AG09319 (cell line): Measurements from ENCODE around the gene RHOT1.

Source experiments
- DNase-seq: peaks from one replicate; pipeline ENCODE4 v3.0.0-alpha.2; 2010; ENCODE audit warnings: low read depth; ENCODE audit errors: extremely low read depth
- TF ChIP-seq, protein P1 (sequence below): IDR thresholded peaks from 2 replicates; pipeline ENCODE4 v1.5.1; 2011; ENCODE audit warnings: low read depth, mild to moderate bottlenecking, inconsistent platforms, low read length, moderate library complexity

Gene RHOT1

DNA sequence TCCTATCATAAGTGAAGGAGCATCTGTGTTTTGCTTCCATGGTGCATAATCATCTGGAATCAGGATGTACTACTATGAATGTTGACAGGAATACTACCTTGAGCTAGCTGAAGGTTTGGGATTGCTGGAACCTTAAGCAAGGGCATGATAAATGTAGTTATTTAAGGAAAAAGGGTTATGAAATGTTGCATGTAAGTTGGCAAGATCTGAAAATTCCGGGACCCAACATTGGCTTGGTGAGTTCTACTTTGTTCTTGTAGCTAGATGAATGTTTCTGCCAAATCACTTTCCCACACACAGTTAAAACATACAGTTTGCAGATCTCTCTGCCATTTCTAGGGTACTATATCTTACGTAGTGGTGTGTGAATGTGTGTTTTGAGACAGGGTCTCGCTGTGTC, 13.6 kb downstream of the RHOT1 start:
- DNase-seq, result no peak
- TF ChIP-seq, protein P1, sequence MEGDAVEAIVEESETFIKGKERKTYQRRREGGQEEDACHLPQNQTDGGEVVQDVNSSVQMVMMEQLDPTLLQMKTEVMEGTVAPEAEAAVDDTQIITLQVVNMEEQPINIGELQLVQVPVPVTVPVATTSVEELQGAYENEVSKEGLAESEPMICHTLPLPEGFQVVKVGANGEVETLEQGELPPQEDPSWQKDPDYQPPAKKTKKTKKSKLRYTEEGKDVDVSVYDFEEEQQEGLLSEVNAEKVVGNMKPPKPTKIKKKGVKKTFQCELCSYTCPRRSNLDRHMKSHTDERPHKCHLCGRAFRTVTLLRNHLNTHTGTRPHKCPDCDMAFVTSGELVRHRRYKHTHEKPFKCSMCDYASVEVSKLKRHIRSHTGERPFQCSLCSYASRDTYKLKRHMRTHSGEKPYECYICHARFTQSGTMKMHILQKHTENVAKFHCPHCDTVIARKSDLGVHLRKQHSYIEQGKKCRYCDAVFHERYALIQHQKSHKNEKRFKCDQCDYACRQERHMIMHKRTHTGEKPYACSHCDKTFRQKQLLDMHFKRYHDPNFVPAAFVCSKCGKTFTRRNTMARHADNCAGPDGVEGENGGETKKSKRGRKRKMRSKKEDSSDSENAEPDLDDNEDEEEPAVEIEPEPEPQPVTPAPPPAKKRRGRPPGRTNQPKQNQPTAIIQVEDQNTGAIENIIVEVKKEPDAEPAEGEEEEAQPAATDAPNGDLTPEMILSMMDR, result no peak

DNA sequence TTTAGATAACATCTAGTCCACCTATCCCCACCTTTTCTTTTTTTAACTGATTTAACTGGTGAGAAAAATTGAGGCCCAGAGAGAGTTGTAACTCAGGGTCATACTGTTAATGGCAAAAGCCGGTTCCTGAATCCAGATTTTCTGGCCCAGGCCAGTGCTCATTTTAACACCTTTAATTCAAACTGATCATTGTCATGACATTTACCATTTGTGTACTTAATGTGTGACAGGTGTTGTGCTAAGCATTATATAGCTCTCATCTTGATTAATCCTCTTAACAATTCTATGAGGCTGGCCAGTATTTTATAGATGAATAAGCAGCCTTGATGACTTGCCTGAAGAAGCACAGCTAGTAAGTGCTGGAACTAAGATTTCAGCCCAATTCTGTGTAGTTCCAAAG, 14.4 kb downstream of the RHOT1 start:
- TF ChIP-seq, protein P1, result no peak
- no peak for DNase-seq

DNA sequence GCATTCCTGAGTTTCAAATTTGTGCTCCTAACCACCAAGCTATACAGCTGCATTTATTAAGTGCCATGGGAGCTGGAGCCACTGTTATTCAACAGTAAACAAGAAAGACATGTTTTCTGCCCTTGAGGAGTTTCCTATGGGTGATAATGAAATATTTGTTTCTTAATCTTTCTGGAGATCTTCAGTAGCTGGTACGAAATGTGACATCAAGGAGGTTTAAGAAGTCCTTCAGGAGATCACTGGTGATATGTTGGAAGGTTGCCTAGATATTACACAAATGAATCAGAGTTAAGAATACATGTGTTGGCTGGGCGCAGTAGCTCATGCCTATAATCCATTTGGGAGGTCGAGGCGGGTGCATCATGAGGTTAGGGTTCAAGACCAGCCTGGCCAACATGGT, 14.9 kb downstream of the RHOT1 start:
- no peak for DNase-seq

DNA sequence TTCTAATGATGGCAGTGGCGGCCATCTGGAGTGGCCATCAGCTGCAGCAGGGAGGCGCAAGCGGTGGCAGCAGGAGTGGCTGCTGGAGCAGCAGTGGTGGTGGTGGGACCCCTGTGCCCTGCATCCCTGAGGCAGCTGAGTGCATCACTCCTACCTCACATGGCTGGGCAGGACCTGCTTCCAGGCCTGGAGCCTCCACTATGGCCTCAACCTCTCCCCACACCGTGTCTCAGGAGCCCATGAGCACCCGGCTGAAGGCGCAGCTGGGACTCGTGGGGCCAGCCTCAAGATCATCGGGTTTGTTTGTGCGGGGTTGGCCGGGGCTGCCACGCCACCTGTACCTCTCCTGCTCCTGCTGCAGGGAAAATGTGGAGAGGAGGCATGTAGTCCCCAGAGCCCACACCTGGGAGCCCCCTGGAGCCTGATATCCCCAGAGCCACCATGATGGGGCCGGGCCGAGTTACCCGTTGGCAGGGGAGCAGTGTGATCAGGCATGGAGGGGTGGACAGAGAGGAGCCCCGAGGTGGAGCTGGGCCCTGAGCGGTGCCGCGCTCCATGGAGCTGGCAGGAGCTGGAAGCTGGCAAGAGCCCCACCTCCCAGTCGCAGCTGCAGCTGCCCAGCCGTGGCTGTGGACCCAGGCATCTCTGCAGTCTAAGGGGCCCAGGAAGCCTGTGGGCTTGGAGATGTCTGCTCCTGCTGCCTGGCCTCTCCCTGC, 16.7 kb downstream of the RHOT1 start:
- TF ChIP-seq, protein P1, result no peak
- no peak for DNase-seq

More for the DNA sequence above, 14.9 kb downstream of the RHOT1 start:
- TF ChIP-seq, protein P1, result no peak

DNA sequence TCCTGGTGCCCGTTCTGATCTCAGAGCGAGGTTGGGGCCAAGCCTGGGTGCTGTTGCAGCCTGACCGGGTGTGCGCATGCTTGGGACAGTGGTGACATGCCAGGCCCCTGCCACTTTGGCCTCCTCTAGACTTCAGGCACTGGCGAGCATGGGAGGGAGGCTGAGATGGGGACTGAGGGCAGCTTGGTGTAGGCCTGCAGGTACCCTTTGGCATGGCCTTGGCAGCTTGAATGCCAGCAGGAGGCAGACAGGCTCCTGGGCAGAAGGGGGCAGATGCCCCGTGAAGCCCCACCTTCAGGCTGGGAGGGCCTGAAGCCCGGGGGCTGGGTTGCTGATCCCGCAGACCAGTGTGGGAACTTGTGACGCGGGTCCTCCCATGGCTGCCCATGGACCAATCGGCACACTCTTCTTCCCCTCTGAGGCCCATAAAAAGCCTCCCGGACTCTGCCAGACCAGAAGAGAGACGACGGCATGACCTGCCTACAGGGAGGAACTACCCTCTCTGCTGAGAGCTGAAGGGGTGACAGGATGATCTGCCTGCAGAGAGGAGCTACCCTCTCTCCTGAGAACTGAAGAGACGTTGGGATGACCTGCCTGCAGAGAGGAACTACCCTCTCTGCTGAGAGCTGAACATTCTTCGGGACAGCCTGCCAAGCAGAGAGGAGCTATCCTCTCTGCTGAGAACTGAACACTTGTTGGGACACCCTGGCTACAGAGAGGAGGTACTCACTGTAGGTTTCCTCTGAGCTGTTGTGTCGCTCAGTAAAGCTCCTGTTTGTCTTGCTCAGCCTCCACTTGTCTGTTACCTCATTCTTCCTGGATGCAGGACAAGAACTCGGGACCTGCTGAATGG, 17.5 kb downstream of the RHOT1 start:
- DNase-seq, result no peak

DNA sequence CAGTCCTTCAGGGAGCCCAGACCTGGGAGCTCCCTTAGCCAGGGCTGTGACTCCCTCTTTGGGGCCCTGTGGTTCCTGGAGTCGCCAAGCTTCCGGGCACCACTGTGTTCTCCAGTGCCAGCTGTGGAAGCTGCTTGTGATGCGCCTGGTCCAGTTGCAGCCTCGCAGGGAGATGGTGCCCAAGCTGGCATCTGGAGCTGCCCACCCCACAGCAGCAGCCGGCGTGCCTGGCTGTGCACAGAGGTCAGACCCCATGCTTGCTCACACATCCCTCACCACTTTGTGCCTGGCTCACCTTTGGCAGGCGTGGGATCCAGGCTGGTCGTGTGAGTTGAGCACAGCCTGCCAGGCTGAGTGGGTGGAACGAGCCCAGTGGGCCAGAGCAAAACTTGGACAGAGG, 18.2 kb downstream of the RHOT1 start:
- TF ChIP-seq, protein P1, result no peak
- DNase-seq, result no peak

More for the DNA sequence above, 17.5 kb downstream of the RHOT1 start:
- TF ChIP-seq, protein P1, result no peak

- TF ChIP-seq, protein P1, result no peak
- no peak for DNase-seq
Observed at GRCh38 chr17:32161029-32161428, 18.7 kb downstream of the RHOT1 start.
